ENCODE measurements around the gene CDKAL1.

- TF ChIP-seq ZFP30 (CRISPR knock-in tag; IDR thresholded peaks at IDR 0.05) = no peak
- no peak for TF ChIP-seq ARNTL (CRISPR knock-in tag; IDR thresholded peaks at IDR 0.05; ENCODE audit: borderline replicate concordance, low read depth)
- no peak for TF ChIP-seq RARB (CRISPR knock-in tag; IDR thresholded peaks at IDR 0.05)
- no peak for TF ChIP-seq TCF4 (CRISPR knock-in tag; IDR thresholded peaks at IDR 0.05; ENCODE audit: borderline replicate concordance)
- TF ChIP-seq ZNF565 (CRISPR knock-in tag; conservative IDR thresholded peaks at IDR 0.05; ENCODE audit: low read depth) = no peak
- TF ChIP-seq TSHZ2 (CRISPR knock-in tag; IDR thresholded peaks at IDR 0.05) = no peak
Observed at GRCh38 chr6:21265034-21265729, 730.9 kb downstream of the CDKAL1 start.

Measured in SK-N-SH treated with all-trans-retinoic acid at 6 μM for 48 hours (cell line).